Measurements from ENCODE around the gene MAP3K19.
A peak's percentile ranks its signal among the peaks of the same experiment; 100 is the strongest.

MAP3K19 gene

DNA sequence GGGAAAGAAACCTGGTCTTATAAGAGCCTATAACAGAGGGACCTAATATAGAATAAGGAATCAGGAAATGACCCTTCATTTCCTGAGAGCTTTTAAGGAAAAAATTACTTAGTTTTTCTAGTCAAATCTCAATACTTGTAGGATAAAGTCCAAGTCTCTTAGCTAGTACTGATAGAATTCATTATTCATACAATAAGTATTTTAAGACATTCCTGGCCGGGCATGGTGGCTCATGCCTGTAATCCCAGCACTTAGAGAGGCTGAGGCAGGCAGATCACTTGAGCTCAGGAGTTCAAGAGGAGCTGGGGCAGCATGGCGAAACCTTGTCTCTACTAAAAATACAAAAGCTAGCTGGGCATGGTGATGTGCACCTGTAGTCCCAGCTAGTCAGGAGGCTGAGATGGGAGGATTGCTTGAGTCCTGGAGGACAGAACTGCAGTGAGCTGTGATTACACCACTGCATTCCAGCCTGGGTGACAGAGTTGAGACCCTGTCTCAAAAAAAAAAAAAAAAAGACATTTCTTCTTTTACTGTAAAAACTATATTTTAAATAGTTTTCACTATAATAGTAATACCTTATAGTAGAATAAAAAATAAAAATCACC lies 8.0 kb upstream of the MAP3K19 start:
- no peak for TF ChIP-seq TOX (CRISPR knock-in tag; IDR thresholded peaks at IDR 0.05; ENCODE audit: borderline replicate concordance)
- no peak for TF ChIP-seq TCF4 (CRISPR knock-in tag; IDR thresholded peaks at IDR 0.05; ENCODE audit: borderline replicate concordance)
- no peak for TF ChIP-seq ZNF565 (CRISPR knock-in tag; conservative IDR thresholded peaks at IDR 0.05; ENCODE audit: low read depth)
- TF ChIP-seq ZFP30 (CRISPR knock-in tag; IDR thresholded peaks at IDR 0.05), result no peak
- no peak for TF ChIP-seq ZFP3 (CRISPR knock-in tag; IDR thresholded peaks at IDR 0.05)
- no peak for TF ChIP-seq ZNF70 (CRISPR knock-in tag; IDR thresholded peaks at IDR 0.05)
- no peak for TF ChIP-seq ZC3H10 (CRISPR knock-in tag; IDR thresholded peaks at IDR 0.05)
- TF ChIP-seq, protein P1, sequence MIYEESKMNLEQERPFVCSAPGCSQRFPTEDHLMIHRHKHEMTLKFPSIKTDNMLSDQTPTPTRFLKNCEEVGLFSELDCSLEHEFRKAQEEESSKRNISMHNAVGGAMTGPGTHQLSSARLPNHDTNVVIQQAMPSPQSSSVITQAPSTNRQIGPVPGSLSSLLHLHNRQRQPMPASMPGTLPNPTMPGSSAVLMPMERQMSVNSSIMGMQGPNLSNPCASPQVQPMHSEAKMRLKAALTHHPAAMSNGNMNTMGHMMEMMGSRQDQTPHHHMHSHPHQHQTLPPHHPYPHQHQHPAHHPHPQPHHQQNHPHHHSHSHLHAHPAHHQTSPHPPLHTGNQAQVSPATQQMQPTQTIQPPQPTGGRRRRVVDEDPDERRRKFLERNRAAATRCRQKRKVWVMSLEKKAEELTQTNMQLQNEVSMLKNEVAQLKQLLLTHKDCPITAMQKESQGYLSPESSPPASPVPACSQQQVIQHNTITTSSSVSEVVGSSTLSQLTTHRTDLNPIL (CRISPR knock-in tag; IDR thresholded peaks at IDR 0.05; ENCODE audit: low read depth), result no peak
- no peak for TF ChIP-seq PPARA (CRISPR knock-in tag; IDR thresholded peaks at IDR 0.05; ENCODE audit: borderline replicate concordance)
- peak; percentile 75 for ATAC-seq

DNA sequence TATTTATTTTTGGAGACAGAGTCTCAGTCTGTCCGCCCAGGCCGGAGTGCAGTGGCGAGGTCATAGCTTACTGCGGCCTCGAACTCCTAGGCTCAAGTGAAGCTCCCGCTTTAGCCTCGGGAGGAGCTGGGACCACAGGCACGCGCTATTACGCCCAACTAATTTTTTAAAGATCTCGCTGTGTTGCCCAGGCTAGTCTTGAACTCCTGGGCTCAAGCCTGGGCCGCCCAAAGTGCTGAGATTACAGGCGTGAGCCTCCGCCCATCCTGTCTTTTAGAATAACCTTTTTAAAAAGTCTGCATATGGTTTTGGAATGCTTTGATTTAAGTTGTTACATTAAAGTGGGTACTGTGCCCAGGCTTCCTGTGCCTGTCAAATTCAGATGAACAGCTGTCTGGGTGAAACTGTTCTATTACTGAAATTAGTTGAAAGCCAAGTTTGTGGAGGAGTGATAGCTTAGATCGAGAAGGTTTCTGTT lies 5.8 kb upstream of the MAP3K19 start:
- ATAC-seq, result peak; percentile 2; the same call in 1 of the 3 replicates
- TF ChIP-seq PPARA (CRISPR knock-in tag; IDR thresholded peaks at IDR 0.05; ENCODE audit: borderline replicate concordance), result no peak
- TF ChIP-seq OSR1 (CRISPR knock-in tag; IDR thresholded peaks at IDR 0.05), result no peak
- no peak for TF ChIP-seq RARB (CRISPR knock-in tag; IDR thresholded peaks at IDR 0.05)
- TF ChIP-seq ISL1 (CRISPR knock-in tag; IDR thresholded peaks at IDR 0.05), result no peak
- TF ChIP-seq CSDC2 (CRISPR knock-in tag; IDR thresholded peaks at IDR 0.05), result no peak

DNA sequence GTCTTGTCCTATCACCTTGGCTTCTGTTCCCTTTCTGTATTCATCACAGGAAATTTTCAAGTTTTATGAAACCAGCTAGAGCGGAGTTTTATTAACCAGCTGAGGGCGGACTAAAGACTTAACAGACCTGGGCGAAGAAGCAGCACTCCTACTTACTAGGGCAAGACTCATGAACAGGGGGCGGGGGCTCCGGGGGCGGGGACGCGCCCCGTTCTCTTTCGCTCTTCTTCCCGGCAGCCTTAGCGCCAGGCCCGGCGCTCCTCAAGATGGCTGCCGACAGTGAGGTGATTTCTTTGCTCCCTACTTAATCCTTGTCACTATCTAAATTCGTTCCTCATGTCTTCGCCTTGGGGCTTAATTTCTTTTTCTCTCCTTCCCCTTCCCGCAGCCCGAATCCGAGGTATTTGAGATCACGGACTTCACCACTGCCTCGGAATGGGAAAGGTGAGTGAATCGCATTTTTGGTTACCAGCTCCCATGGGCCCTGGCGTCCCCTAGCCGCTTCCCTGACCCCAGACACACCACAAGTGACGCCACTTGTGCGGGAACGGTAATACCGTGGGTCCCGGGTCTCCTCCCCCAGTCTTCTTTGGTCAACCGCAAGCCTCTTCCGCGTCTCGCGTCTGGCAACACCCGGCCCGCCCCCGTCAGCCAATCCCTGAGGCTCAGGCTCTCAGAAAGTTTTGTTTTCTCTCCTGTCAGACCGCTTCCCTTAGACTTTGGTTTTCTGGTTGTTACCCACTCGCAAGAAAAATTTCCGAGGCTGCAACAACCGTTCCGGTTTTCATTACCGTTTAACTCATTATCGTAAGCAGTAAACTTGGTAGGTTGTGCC lies 5.0 kb upstream of the MAP3K19 start, which contains the start of gene RAB3GAP1:
RAB3GAP1 (plus strand) TSS at position 251 of the 835 bp plus-strand sequence; CDS start at position 267, 16 bp downstream.
- ATAC-seq, result peak; percentile 96
- TF ChIP-seq ZNF70 (CRISPR knock-in tag; IDR thresholded peaks at IDR 0.05), result no peak
- TF ChIP-seq, protein P2, sequence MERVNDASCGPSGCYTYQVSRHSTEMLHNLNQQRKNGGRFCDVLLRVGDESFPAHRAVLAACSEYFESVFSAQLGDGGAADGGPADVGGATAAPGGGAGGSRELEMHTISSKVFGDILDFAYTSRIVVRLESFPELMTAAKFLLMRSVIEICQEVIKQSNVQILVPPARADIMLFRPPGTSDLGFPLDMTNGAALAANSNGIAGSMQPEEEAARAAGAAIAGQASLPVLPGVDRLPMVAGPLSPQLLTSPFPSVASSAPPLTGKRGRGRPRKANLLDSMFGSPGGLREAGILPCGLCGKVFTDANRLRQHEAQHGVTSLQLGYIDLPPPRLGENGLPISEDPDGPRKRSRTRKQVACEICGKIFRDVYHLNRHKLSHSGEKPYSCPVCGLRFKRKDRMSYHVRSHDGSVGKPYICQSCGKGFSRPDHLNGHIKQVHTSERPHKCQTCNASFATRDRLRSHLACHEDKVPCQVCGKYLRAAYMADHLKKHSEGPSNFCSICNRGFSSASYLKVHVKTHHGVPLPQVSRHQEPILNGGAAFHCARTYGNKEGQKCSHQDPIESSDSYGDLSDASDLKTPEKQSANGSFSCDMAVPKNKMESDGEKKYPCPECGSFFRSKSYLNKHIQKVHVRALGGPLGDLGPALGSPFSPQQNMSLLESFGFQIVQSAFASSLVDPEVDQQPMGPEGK (CRISPR knock-in tag; IDR thresholded peaks at IDR 0.05; ENCODE audit: borderline replicate concordance), result 0 out of 2 replicates have a peak, but pooled peaks have one; percentile 27
- TF ChIP-seq OSR1 (CRISPR knock-in tag; IDR thresholded peaks at IDR 0.05), result no peak
- no peak for TF ChIP-seq ESRRG (CRISPR knock-in tag; IDR thresholded peaks at IDR 0.05)
- TF ChIP-seq, protein P3, sequence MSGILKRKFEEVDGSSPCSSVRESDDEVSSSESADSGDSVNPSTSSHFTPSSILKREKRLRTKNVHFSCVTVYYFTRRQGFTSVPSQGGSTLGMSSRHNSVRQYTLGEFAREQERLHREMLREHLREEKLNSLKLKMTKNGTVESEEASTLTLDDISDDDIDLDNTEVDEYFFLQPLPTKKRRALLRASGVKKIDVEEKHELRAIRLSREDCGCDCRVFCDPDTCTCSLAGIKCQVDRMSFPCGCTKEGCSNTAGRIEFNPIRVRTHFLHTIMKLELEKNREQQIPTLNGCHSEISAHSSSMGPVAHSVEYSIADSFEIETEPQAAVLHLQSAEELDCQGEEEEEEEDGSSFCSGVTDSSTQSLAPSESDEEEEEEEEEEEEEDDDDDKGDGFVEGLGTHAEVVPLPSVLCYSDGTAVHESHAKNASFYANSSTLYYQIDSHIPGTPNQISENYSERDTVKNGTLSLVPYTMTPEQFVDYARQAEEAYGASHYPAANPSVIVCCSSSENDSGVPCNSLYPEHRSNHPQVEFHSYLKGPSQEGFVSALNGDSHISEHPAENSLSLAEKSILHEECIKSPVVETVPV (CRISPR knock-in tag; IDR thresholded peaks at IDR 0.05), result no peak
- TF ChIP-seq TOX (CRISPR knock-in tag; IDR thresholded peaks at IDR 0.05; ENCODE audit: borderline replicate concordance), result no peak
- TF ChIP-seq ARNTL (CRISPR knock-in tag; IDR thresholded peaks at IDR 0.05; ENCODE audit: borderline replicate concordance, low read depth), result no peak

DNA sequence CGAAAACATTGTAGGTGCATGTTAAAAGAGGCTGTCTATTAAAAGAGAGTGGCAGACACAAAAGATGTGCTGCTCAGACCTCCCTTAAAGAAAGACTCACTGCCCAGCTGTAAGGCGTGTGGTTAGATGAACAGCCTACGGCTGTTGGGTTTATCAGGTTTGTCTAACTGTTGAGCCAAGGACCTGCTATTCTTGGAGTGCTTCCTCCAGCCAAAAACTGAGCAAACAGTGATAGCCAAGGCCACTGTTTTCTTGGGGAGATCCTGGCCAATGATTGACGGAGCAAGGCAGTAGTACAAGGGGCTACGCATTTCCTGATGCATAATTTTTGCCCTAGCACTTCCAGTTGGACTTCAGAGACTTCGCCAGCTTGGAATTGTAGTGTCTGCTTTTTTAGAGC lies 3.4 kb upstream of the MAP3K19 start:
- ATAC-seq, result no peak
- TF ChIP-seq ISL1 (CRISPR knock-in tag; IDR thresholded peaks at IDR 0.05), result no peak

DNA sequence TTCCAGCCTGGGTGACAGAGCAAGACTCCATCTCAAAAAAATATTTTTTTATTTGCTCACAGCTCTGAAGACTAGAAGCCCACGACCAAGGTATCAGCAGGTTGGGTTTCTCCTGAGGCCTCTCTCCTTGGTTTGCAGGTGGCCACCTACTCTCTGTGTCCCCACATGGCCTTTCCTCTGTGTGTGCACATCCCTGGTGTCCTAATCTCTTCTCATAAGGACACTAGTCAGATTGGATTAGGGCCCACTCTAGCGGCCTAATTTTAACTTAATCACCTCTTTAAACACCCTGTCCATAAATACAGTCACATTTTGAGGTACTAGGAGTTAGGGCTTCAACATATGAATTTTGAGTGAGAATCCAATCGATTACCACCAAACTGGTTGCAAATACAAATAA lies 2.9 kb upstream of the MAP3K19 start:
- TF ChIP-seq SNAI2 (CRISPR knock-in tag; IDR thresholded peaks at IDR 0.05) (no peak), TCF4 (CRISPR knock-in tag; IDR thresholded peaks at IDR 0.05; ENCODE audit: borderline replicate concordance) (no peak), ZNF565 (CRISPR knock-in tag; conservative IDR thresholded peaks at IDR 0.05; ENCODE audit: low read depth) (no peak), ZC3H10 (CRISPR knock-in tag; IDR thresholded peaks at IDR 0.05) (no peak), ISL1 (CRISPR knock-in tag; IDR thresholded peaks at IDR 0.05) (no peak), ZNF8 (CRISPR knock-in tag; IDR thresholded peaks at IDR 0.05) (no peak), PPARA (CRISPR knock-in tag; IDR thresholded peaks at IDR 0.05; ENCODE audit: borderline replicate concordance) (no peak), RARB (CRISPR knock-in tag; IDR thresholded peaks at IDR 0.05) (no peak), CSDC2 (CRISPR knock-in tag; IDR thresholded peaks at IDR 0.05) (no peak)
- TF ChIP-seq, protein P4, sequence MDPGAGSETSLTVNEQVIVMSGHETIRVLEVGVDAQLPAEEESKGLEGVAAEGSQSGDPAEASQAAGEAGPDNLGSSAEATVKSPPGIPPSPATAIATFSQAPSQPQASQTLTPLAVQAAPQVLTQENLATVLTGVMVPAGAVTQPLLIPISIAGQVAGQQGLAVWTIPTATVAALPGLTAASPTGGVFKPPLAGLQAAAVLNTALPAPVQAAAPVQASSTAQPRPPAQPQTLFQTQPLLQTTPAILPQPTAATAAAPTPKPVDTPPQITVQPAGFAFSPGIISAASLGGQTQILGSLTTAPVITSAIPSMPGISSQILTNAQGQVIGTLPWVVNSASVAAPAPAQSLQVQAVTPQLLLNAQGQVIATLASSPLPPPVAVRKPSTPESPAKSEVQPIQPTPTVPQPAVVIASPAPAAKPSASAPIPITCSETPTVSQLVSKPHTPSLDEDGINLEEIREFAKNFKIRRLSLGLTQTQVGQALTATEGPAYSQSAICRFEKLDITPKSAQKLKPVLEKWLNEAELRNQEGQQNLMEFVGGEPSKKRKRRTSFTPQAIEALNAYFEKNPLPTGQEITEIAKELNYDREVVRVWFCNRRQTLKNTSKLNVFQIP (CRISPR knock-in tag; IDR thresholded peaks at IDR 0.05; ENCODE audit: borderline replicate concordance, low read depth), result no peak
- TF ChIP-seq, protein P1 (CRISPR knock-in tag; IDR thresholded peaks at IDR 0.05; ENCODE audit: low read depth), result no peak
- TF ChIP-seq, protein P2 (CRISPR knock-in tag; IDR thresholded peaks at IDR 0.05; ENCODE audit: borderline replicate concordance), result no peak
- ATAC-seq, result no peak

Measured in SK-N-SH treated with all-trans-retinoic acid at 6 μM for 48 hours (cell line).